ENCODE measurements around the gene FIBCD1.

GRCh38 chr9:130857864-130858738, 80.9 kb downstream of the FIBCD1 start:
- TF ChIP-seq CTCF (conservative IDR thresholded peaks at IDR 0.05) (no peak), ZFX (IDR thresholded peaks at IDR 0.05) (no peak)

All from C4-2B (cell line).